ENCODE data around the gene ZNF280D.

DNA sequence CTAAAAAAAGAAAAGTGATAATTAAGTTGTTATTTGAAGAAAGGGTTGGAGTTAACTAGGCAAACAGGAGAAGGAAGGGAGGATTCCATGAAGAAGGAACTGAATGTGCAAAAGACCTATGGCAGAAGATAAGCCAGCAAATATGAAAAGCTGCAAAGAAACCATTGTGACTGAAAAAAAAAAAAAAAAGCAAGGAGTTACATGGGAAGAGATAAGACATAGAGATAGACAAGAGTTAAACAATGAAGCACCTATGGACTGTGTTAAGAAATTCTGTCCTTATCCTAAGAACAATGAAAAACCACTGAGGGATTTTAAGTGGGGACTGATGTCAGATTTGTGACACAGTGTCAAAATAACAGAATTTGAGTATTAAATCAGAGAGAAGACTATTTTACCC, 17.0 kb downstream of the ZNF280D start:
- TF ChIP-seq TAF1 (IDR thresholded peaks at IDR 0.05; ENCODE audit: low read depth, low read length) (no peak), POLR2A (IDR thresholded peaks at IDR 0.05; ENCODE audit: low read depth, low read length) (no peak), POLR2AphosphoS5 (IDR thresholded peaks at IDR 0.05; ENCODE audit: low read depth, low read length) (no peak), SPI1 (IDR thresholded peaks at IDR 0.05; ENCODE audit: low read depth, low read length) (no peak), PAX5 (IDR thresholded peaks at IDR 0.05; ENCODE audit: insufficient read depth, low read length, severe bottlenecking) (no peak), POU2F2 (IDR thresholded peaks at IDR 0.05; ENCODE audit: low read depth, low read length) (no peak)
